ENCODE results near the gene RIMS1. TPM values are rescaled to one million over a fixed set of nuclear protein-coding genes. Genes with fewer than 3 reads are reported as not detected.

RIMS1 gene
- total RNA-seq, 1 donor, result 1.3 TPM

- DNase-seq (ENCODE audit: low read depth), result no peak
- no peak for TF ChIP-seq CTCF (IDR thresholded peaks at IDR 0.05; ENCODE audit: insufficient read depth, low read depth, low read length)
- no peak overlapping the region for H3K4me3 ChIP-seq (ENCODE audit: low read depth, low read length)
Measured at GRCh38 chr6:72111611-72112010, 225.3 kb downstream of the RIMS1 start.

- no peak for DNase-seq (ENCODE audit: low read depth)
- TF ChIP-seq CTCF (IDR thresholded peaks at IDR 0.05; ENCODE audit: insufficient read depth, low read depth, low read length), result no peak
- H3K4me3 ChIP-seq (ENCODE audit: low read depth, low read length), result no peak overlapping the region
Measured at GRCh38 chr6:72130327-72130726, 244.0 kb downstream of the RIMS1 start.

GRCh38 chr6:72132427-72132826 is 246.1 kb downstream of the RIMS1 start:
- TF ChIP-seq CTCF (IDR thresholded peaks at IDR 0.05; ENCODE audit: insufficient read depth, low read depth, low read length), result no peak
- DNase-seq (ENCODE audit: low read depth), result no peak
- no peak overlapping the region for H3K4me3 ChIP-seq (ENCODE audit: low read depth, low read length)

GRCh38 chr6:72132851-72133250 is 246.5 kb downstream of the RIMS1 start:
- no peak for DNase-seq (ENCODE audit: low read depth)
- no peak for TF ChIP-seq CTCF (IDR thresholded peaks at IDR 0.05; ENCODE audit: insufficient read depth, low read depth, low read length)
- no peak overlapping the region for H3K4me3 ChIP-seq (ENCODE audit: low read depth, low read length)

GRCh38 chr6:72133324-72133723 is 247.0 kb downstream of the RIMS1 start:
- no peak for TF ChIP-seq CTCF (IDR thresholded peaks at IDR 0.05; ENCODE audit: insufficient read depth, low read depth, low read length)
- H3K4me3 ChIP-seq (ENCODE audit: low read depth, low read length), result no peak overlapping the region
- no peak for DNase-seq (ENCODE audit: low read depth)

GRCh38 chr6:72140795-72141194 is 254.4 kb downstream of the RIMS1 start:
- no peak for TF ChIP-seq CTCF (IDR thresholded peaks at IDR 0.05; ENCODE audit: insufficient read depth, low read depth, low read length)
- DNase-seq (ENCODE audit: low read depth), result no peak
- no peak overlapping the region for H3K4me3 ChIP-seq (ENCODE audit: low read depth, low read length)

GRCh38 chr6:72149715-72150114 is 263.4 kb downstream of the RIMS1 start:
- TF ChIP-seq CTCF (IDR thresholded peaks at IDR 0.05; ENCODE audit: insufficient read depth, low read depth, low read length), result no peak
- no peak for DNase-seq (ENCODE audit: low read depth)
- no peak overlapping the region for H3K4me3 ChIP-seq (ENCODE audit: low read depth, low read length)

Data from fibroblast of villous mesenchyme (primary cell).